Measurements from ENCODE around the gene RAPGEF4.

The RAPGEF4 gene

GRCh38 chr2:172955587-172955986 lies 219.9 kb downstream of the RAPGEF4 start:
- no peaks in the 10 kb centered on the region for H3K36me3 ChIP-seq (ENCODE audit: insufficient read depth, low read length)
- no peaks in the 10 kb centered on the region for H3K79me2 ChIP-seq (ENCODE audit: insufficient read depth, low read length)
- DNase-seq (no peak), ATAC-seq (ENCODE audit: insufficient read depth, low read depth) (no peak)
- H4K20me1 ChIP-seq (ENCODE audit: insufficient read depth, low read length), result no peaks in the 10 kb centered on the region
- H3K9ac ChIP-seq (ENCODE audit: low read depth, low read length), result no peak overlapping the region
- no peak overlapping the region for H3K27ac ChIP-seq (ENCODE audit: low read length)
- H3K9me3 ChIP-seq (ENCODE audit: insufficient read depth, low read length, severe bottlenecking), result no peaks in the 10 kb centered on the region
- no peak for TF ChIP-seq EZH2 (IDR thresholded peaks at IDR 0.05; ENCODE audit: borderline replicate concordance, low read depth, low read length, severe bottlenecking)
- no peak for TF ChIP-seq CTCF (IDR thresholded peaks at IDR 0.05; ENCODE audit: borderline replicate concordance, extremely low read depth, low read length, poor library complexity, severe bottlenecking)
- no peak overlapping the region for H3K4me3 ChIP-seq (ENCODE audit: low read depth in 1 of 2, low read length in 2 of 2)
- H3K4me2 ChIP-seq (ENCODE audit: insufficient read depth, low read length), result no peak overlapping the region
- H3K4me1 ChIP-seq (ENCODE audit: insufficient read depth, low read length), result no peaks in the 10 kb centered on the region
- H2AFZ ChIP-seq (ENCODE audit: low read depth, low read length), result no peak overlapping the region
- H3K27me3 ChIP-seq (ENCODE audit: insufficient read depth, low read length, poor library complexity), result no peaks in the 10 kb centered on the region

GRCh38 chr2:172957734-172958133 lies 222.1 kb downstream of the RAPGEF4 start:
- H2AFZ ChIP-seq (ENCODE audit: low read depth, low read length), result no peak overlapping the region
- H3K79me2 ChIP-seq (ENCODE audit: insufficient read depth, low read length), result no peaks in the 10 kb centered on the region
- no peak overlapping the region for H3K4me2 ChIP-seq (ENCODE audit: insufficient read depth, low read length)
- peaks cover 3% of the 10 kb centered on the region; the same call in 1 of the 2 replicates for H3K4me1 ChIP-seq (ENCODE audit: insufficient read depth, low read length)
- no peaks in the 10 kb centered on the region for H3K9me3 ChIP-seq (ENCODE audit: insufficient read depth, low read length, severe bottlenecking)
- no peaks in the 10 kb centered on the region for H4K20me1 ChIP-seq (ENCODE audit: insufficient read depth, low read length)
- H3K27me3 ChIP-seq (ENCODE audit: insufficient read depth, low read length, poor library complexity), result no peaks in the 10 kb centered on the region
- DNase-seq (no peak), ATAC-seq (ENCODE audit: insufficient read depth, low read depth) (no peak)
- no peak overlapping the region for H3K27ac ChIP-seq (ENCODE audit: low read length)
- no peaks in the 10 kb centered on the region for H3K36me3 ChIP-seq (ENCODE audit: insufficient read depth, low read length)
- TF ChIP-seq CTCF (IDR thresholded peaks at IDR 0.05; ENCODE audit: borderline replicate concordance, extremely low read depth, low read length, poor library complexity, severe bottlenecking) (no peak), EZH2 (IDR thresholded peaks at IDR 0.05; ENCODE audit: borderline replicate concordance, low read depth, low read length, severe bottlenecking) (no peak)
- no peak overlapping the region for H3K4me3 ChIP-seq (ENCODE audit: low read depth in 1 of 2, low read length in 2 of 2)
- H3K9ac ChIP-seq (ENCODE audit: low read depth, low read length), result no peak overlapping the region

- Histone ChIP-seq H3K79me2 (ENCODE audit: insufficient read depth, low read length) (no peaks in the 10 kb centered on the region), H3K27me3 (ENCODE audit: insufficient read depth, low read length, poor library complexity) (no peaks in the 10 kb centered on the region), H3K27ac (ENCODE audit: low read length) (no peak overlapping the region), H3K4me2 (ENCODE audit: insufficient read depth, low read length) (no peak overlapping the region), H3K4me3 (ENCODE audit: low read depth in 1 of 2, low read length in 2 of 2) (no peak overlapping the region), H3K4me1 (ENCODE audit: insufficient read depth, low read length) (peaks cover 7% of the 10 kb centered on the region; the same call in 1 of the 2 replicates), H2AFZ (ENCODE audit: low read depth, low read length) (no peak overlapping the region), H4K20me1 (ENCODE audit: insufficient read depth, low read length) (no peaks in the 10 kb centered on the region), H3K9ac (ENCODE audit: low read depth, low read length) (no peak overlapping the region), H3K36me3 (ENCODE audit: insufficient read depth, low read length) (no peaks in the 10 kb centered on the region), H3K9me3 (ENCODE audit: insufficient read depth, low read length, severe bottlenecking) (no peaks in the 10 kb centered on the region)
- ATAC-seq (ENCODE audit: insufficient read depth, low read depth), result no peak
- no peak for TF ChIP-seq EZH2 (IDR thresholded peaks at IDR 0.05; ENCODE audit: borderline replicate concordance, low read depth, low read length, severe bottlenecking)
- TF ChIP-seq CTCF (IDR thresholded peaks at IDR 0.05; ENCODE audit: borderline replicate concordance, extremely low read depth, low read length, poor library complexity, severe bottlenecking), result no peak
- DNase-seq, result no peak
Measured at GRCh38 chr2:172962082-172962481, 226.4 kb downstream of the RAPGEF4 start.

GRCh38 chr2:172962824-172963223 lies 227.2 kb downstream of the RAPGEF4 start:
- no peak overlapping the region for H2AFZ ChIP-seq (ENCODE audit: low read depth, low read length)
- no peaks in the 10 kb centered on the region for H3K27me3 ChIP-seq (ENCODE audit: insufficient read depth, low read length, poor library complexity)
- DNase-seq, result peak; percentile 32
- H3K4me1 ChIP-seq (ENCODE audit: insufficient read depth, low read length), result peaks cover 7% of the 10 kb centered on the region; the same call in 1 of the 2 replicates
- no peaks in the 10 kb centered on the region for H3K79me2 ChIP-seq (ENCODE audit: insufficient read depth, low read length)
- no peaks in the 10 kb centered on the region for H4K20me1 ChIP-seq (ENCODE audit: insufficient read depth, low read length)
- no peak overlapping the region for H3K27ac ChIP-seq (ENCODE audit: low read length)
- ATAC-seq (ENCODE audit: insufficient read depth, low read depth), result peak; percentile 79
- no peaks in the 10 kb centered on the region for H3K9me3 ChIP-seq (ENCODE audit: insufficient read depth, low read length, severe bottlenecking)
- H3K4me2 ChIP-seq (ENCODE audit: insufficient read depth, low read length), result no peak overlapping the region
- H3K4me3 ChIP-seq (ENCODE audit: low read depth in 1 of 2, low read length in 2 of 2), result no peak overlapping the region
- TF ChIP-seq EZH2 (IDR thresholded peaks at IDR 0.05; ENCODE audit: borderline replicate concordance, low read depth, low read length, severe bottlenecking), result no peak
- TF ChIP-seq CTCF (IDR thresholded peaks at IDR 0.05; ENCODE audit: borderline replicate concordance, extremely low read depth, low read length, poor library complexity, severe bottlenecking), result no peak
- H3K36me3 ChIP-seq (ENCODE audit: insufficient read depth, low read length), result no peaks in the 10 kb centered on the region
- no peak overlapping the region for H3K9ac ChIP-seq (ENCODE audit: low read depth, low read length)

Measured in DND-41 (cell line).